ENCODE measurements around the gene ZNF516.

- TF ChIP-seq POLR2A (IDR thresholded peaks at IDR 0.05) (no peak), CTCF (IDR thresholded peaks at IDR 0.05) (no peak), POLR2AphosphoS5 (IDR thresholded peaks at IDR 0.05) (no peak), EP300 (IDR thresholded peaks at IDR 0.05) (no peak)
These were observed 61.3 kb downstream of the ZNF516 start for GRCh38 chr18:76433788-76434187.
